Vagina (tissue), 2 donors: Measurements from ENCODE around the gene CDKN2D.

Experiments
- CTCF ChIP-seq, 3 experiments: fragments of 450-650 bp in 2 of 3; fragments of 200-600 bp in 1 of 3; sonication (generic) in 1 of 3; IDR thresholded peaks; one replicate each; pipeline ENCODE4 v1.5.1; 2017 to 2019; ENCODE audit warnings: antibody characterized with exemption in 3 of 3, mild to moderate bottlenecking in 2 of 3, moderate library complexity in 2 of 3
- POLR2AphosphoS5 ChIP-seq, 2 donors: sonication (generic); formaldehyde crosslinking; IDR thresholded peaks; one replicate each; pipeline ENCODE4 v1.9.0; 2017; ENCODE audit warnings: antibody characterized with exemption in 2 of 2, mild to moderate bottlenecking in 2 of 2, low read depth in 1 of 2; ENCODE audit not compliant: insufficient read depth in 1 of 2

DNA sequence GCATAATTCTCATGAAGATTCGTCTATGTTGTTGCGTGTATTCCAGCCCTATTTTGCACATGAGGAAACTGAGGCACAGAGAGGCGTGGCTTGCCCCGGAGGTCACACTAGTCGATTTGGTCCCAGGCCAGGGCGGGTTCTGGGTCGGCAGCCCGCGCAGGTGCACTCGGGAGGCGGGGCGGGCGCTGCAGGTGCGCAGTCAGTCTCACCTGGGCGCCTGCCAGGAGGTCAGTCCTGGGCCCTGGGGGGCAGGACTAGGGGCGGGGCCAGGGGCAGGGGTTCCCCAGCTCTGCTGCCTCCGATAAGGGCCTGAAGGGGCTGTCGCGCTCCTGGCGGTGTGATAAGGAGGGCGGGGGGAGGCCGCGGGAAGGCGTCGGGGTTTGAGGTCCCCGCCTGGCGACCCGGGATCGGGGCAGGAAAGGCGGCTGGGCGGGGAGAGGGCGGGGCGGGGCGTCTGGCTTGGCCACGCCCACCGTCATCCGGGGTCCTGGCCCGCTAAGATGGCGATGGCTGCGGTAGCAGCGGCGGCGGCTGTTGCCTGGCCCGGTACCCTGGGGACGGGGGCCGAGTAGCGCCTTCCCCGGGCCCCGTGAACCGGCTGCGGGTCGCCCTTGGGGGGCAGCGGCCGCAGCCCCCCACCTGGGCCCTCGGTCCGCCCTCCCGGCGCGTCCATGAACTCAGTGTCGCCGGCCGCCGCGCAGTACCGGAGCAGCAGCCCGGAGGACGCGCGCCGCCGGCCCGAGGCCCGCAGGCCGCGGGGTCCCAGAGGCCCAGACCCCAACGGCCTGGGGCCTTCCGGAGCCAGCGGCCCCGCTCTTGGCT is 25.1 kb downstream of the CDKN2D start, which contains the start of gene ATG4D:
- no peak for TF ChIP-seq CTCF (IDR thresholded peaks at IDR 0.05)
- peak in 1 of 2 donors; percentile 54 for TF ChIP-seq POLR2AphosphoS5 (IDR thresholded peaks at IDR 0.05; ENCODE audit: insufficient read depth in 1 of 2, low read depth in 1 of 2)
